DOHH2 (cell line): Measurements from ENCODE around the gene RPL5.

ENCODE experiments used
- H3F3A ChIP-seq: fragments of 200-600 bp; sonication (generic), shearing (Covaris generic); 2 replicates; pipeline ENCODE4 v1.6.0; 2016; ENCODE audit warnings: antibody characterized with exemption, mild to moderate bottlenecking; ENCODE audit not compliant: control insufficient read depth, insufficient read depth
- H3K27ac ChIP-seq: fragments of 200-600 bp; sonication (generic); 2 replicates; pipeline ENCODE4 v1.5.1; 2014; ENCODE audit warnings: low read depth, mild to moderate bottlenecking, low read length, moderate library complexity
- H3K27me3 ChIP-seq: fragments of 200-600 bp; sonication (generic); 2 replicates; pipeline ENCODE4 v1.6.1; 2014; ENCODE audit warnings: mild to moderate bottlenecking, low read length, mixed read lengths; ENCODE audit not compliant: control insufficient read depth
- H3K36me3 ChIP-seq: fragments of 200-600 bp; sonication (generic); 2 replicates; pipeline ENCODE4 v1.6.1; 2014; ENCODE audit warnings: mild to moderate bottlenecking, low read length, moderate library complexity, mixed read lengths; ENCODE audit not compliant: control insufficient read depth
- H3K4me1 ChIP-seq: fragments of 200-600 bp; sonication (generic); 2 replicates; pipeline ENCODE4 v1.6.1; 2014; ENCODE audit warnings: mild to moderate bottlenecking, low read length, mixed read lengths; ENCODE audit not compliant: control insufficient read depth
- H3K4me2 ChIP-seq: fragments of 200-600 bp; sonication (generic); 2 replicates; pipeline ENCODE4 v1.6.0; 2014; ENCODE audit warnings: mild to moderate bottlenecking, low read length, moderate library complexity
- H3K4me3 ChIP-seq: fragments of 200-600 bp; sonication (generic); 2 replicates; pipeline ENCODE4 v1.5.1; 2014; ENCODE audit warnings: mild to moderate bottlenecking, low read length, mixed read lengths
- H3K79me2 ChIP-seq: fragments of 200-600 bp; sonication (generic); 2 replicates; pipeline ENCODE4 v1.6.1; 2014; ENCODE audit warnings: mild to moderate bottlenecking, low read length, mixed read lengths; ENCODE audit not compliant: control insufficient read depth
- H3K9me2 ChIP-seq: fragments of 200-600 bp; sonication (generic); replicated peaks from 2 replicates; pipeline ENCODE4 v1.6.1; 2014; ENCODE audit warnings: mild to moderate bottlenecking, low read length, mixed read lengths; ENCODE audit not compliant: control insufficient read depth
- H3K9me3 ChIP-seq: fragments of 200-600 bp; sonication (generic); 2 replicates; pipeline ENCODE4 v1.6.1; 2014; ENCODE audit warnings: antibody characterized with exemption, low read length, mixed read lengths; ENCODE audit not compliant: control insufficient read depth, insufficient read depth
- H4K20me1 ChIP-seq: fragments of 200-600 bp; sonication (generic); 2 replicates; pipeline ENCODE4 v1.6.0; 2014; ENCODE audit warnings: low read depth, mild to moderate bottlenecking, antibody characterized with exemption, low read length, moderate library complexity; ENCODE audit not compliant: control insufficient read depth, insufficient read depth
- EZH2phosphoT487 ChIP-seq: fragments of 200-600 bp; sonication (generic); IDR thresholded peaks from 2 replicates; pipeline ENCODE4 v1.6.1; 2017; ENCODE audit warnings: borderline replicate concordance, mild to moderate bottlenecking, antibody characterized with exemption, low read length, moderate library complexity, mixed read lengths
- TF ChIP-seq, protein P1 (sequence below): fragments of 200-600 bp; sonication (generic); IDR thresholded peaks from one replicate; pipeline ENCODE4 v1.5.1; 2014; ENCODE audit warnings: antibody characterized with exemption, mild to moderate bottlenecking, low read depth, low read length; ENCODE audit not compliant: poor library complexity, severe bottlenecking

The RPL5 gene

DNA sequence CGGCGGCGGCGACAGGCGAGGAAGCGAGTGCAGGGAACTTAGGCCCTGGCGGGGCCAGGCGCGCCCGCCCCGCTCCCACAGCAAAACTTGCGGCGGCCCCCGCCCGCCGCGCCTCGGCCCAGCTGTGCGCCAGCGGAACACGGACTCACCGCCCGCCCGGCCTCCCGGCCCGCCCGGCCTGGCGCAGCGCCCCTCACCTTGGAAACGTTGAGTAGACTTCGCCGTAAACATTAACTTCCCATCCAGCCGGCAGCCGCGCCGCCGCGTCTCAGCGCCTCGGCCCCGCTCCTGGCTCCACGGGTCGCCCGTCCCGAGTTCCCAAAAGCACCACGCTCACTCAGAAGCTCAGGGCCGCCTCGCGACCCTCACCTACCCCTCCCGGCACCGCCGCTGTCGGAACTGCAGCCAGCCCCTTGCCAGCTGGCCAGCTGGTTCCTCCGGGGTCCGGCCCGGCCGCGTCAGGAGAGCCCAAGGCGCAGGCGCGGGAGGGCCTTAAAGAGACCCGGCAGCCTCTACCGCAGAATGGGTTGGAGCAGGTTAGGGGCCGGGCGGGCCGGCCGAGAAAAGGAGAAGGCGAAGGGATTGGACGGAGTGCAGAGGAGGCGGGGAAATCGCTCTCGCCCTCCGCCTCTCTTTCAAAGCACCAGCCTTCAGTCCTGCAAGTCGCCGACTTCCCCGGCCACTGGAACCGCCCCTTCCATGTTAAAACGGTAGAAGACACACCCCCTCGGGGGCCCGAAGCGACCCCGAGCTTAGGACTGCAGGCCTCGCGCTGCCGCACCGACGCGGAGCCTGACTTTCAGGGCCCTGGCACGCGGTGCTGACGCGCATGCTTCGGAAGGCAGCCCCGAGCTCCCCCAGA lies 47.0 kb upstream of the RPL5 start, which contains the start of gene EVI5:
TSS of gene EVI5 (minus strand) at position 470 of the 862 bp plus-strand sequence. CDS start 48,562 bp downstream, outside the sequence.
- TF ChIP-seq EZH2phosphoT487: no peak
- TF ChIP-seq, protein P1, sequence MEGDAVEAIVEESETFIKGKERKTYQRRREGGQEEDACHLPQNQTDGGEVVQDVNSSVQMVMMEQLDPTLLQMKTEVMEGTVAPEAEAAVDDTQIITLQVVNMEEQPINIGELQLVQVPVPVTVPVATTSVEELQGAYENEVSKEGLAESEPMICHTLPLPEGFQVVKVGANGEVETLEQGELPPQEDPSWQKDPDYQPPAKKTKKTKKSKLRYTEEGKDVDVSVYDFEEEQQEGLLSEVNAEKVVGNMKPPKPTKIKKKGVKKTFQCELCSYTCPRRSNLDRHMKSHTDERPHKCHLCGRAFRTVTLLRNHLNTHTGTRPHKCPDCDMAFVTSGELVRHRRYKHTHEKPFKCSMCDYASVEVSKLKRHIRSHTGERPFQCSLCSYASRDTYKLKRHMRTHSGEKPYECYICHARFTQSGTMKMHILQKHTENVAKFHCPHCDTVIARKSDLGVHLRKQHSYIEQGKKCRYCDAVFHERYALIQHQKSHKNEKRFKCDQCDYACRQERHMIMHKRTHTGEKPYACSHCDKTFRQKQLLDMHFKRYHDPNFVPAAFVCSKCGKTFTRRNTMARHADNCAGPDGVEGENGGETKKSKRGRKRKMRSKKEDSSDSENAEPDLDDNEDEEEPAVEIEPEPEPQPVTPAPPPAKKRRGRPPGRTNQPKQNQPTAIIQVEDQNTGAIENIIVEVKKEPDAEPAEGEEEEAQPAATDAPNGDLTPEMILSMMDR: peak; percentile 42
- H3K9me2 ChIP-seq: no peaks in the 10 kb centered on the region
- no peaks in the 10 kb centered on the region for H3K27me3 ChIP-seq
- H3K4me3 ChIP-seq: peak within 1 kb of the TSS; percentile 87
- peaks cover 30% of the 10 kb centered on the region for H3K79me2 ChIP-seq
- peaks cover 14% of the 10 kb centered on the region for H3K4me1 ChIP-seq
- H4K20me1 ChIP-seq: no peaks in the 10 kb centered on the region
- H3K27ac ChIP-seq: peak within 1 kb of the TSS; percentile 28; the same call in 1 of the 2 replicates
- no peaks in the 10 kb centered on the region for H3K9me3 ChIP-seq
- no peaks in the 10 kb centered on the region for H3K36me3 ChIP-seq
- peak within 1 kb of the TSS; percentile 86 for H3K4me2 ChIP-seq
- H3F3A ChIP-seq: peaks cover 3% of the 10 kb centered on the region

DNA sequence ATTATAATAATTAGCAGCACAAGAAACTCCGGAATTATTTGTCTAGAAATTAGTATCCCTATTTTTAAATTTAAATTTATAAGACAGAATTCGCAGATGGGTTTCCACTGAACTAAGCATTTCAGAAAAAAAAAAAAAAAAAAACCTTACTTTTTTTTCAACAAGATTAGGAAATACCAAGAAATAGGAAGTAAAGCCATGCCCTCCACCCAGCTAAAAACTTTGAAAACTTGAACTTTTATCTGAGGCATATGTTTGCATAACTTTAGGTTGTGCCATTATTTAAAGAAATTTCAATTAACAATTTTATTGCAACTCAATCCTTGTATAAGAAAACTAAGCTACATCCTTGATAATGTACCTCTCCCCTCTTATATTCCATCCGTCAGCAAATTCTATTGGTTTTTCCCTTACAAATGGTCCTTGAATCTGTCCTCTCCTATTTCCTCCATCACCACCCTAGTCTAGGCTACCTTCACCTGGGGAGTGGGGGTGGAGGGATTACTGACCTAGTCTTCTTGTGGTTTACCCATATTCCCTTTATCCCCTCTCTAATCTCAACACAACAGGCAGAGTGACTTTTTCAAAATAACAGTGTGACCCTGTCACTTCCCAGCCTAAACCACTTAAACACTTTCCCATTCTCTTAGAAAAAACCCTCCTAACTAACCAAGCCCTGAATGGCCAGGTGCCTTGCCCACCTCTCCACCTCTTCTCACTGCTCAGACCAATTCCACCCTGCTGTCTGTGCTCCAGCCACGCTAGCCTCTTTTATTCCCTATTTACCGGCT lies 45.5 kb upstream of the RPL5 start:
- H3K4me3 ChIP-seq: no peak overlapping the region
- H3K27me3 ChIP-seq: 0 out of 2 replicates have a peak, but pooled peaks cover 4% of the 10 kb centered on the region
- peaks cover 25% of the 10 kb centered on the region for H3K79me2 ChIP-seq
- H3F3A ChIP-seq: peaks cover 3% of the 10 kb centered on the region
- no peak overlapping the region for H3K4me2 ChIP-seq
- no peaks in the 10 kb centered on the region for H3K9me2 ChIP-seq
- H3K36me3 ChIP-seq: no peaks in the 10 kb centered on the region
- peaks cover 14% of the 10 kb centered on the region for H3K4me1 ChIP-seq
- H3K9me3 ChIP-seq: no peaks in the 10 kb centered on the region
- H3K27ac ChIP-seq: no peak overlapping the region
- no peaks in the 10 kb centered on the region for H4K20me1 ChIP-seq
- TF ChIP-seq, protein P1: no peak
- TF ChIP-seq EZH2phosphoT487: no peak

DNA sequence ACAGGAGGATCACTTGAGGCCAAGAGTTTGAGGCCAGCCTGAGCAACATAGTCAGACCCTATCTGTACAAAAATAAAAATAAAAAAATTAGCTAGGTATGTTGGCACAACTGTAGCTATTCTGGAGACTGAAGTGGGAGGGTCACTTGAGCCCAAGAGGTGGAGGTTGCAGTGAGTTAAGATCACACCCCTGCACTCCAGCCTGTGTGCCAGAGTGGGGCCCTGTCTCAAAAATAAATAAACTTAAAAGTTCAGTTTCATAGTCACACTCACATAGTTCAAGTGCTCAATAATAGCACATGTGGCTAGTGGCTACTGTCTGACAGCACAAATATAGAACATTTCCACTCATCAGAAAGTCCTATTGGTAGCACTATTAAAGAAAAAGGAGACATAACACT lies 41.8 kb upstream of the RPL5 start:
- no peaks in the 10 kb centered on the region for H4K20me1 ChIP-seq

More for the DNA sequence above, 41.8 kb upstream of the RPL5 start:
- Histone ChIP-seq H3K36me3 (no peaks in the 10 kb centered on the region), H3K27ac (no peak overlapping the region), H3K4me2 (no peak overlapping the region), H3K4me1 (peaks cover 7% of the 10 kb centered on the region), H3K9me3 (no peaks in the 10 kb centered on the region), H3K4me3 (no peak overlapping the region), H3K79me2 (no peaks in the 10 kb centered on the region), H3K9me2 (no peaks in the 10 kb centered on the region), H3K27me3 (peaks cover 17% of the 10 kb centered on the region), H3F3A (peaks cover 3% of the 10 kb centered on the region)
- no peak for TF ChIP-seq EZH2phosphoT487
- TF ChIP-seq, protein P1: no peak
